GM21381 (cell line): ENCODE data around the gene DRAP1.
"Not testable (repeated sequence)": the region's sequence is repeated elsewhere in the genome, so short reads cannot be mapped to it uniquely, and the experiment has no call there.

ENCODE experiments used
- ATAC-seq: cut with Tn5 transposase; IDR thresholded peaks from one replicate; pipeline ENCODE4 v1.9.1; 2021; ENCODE audit warnings: mild to moderate bottlenecking, moderate library complexity; ENCODE audit not compliant: unreplicated experiment

DRAP1 gene

DNA sequence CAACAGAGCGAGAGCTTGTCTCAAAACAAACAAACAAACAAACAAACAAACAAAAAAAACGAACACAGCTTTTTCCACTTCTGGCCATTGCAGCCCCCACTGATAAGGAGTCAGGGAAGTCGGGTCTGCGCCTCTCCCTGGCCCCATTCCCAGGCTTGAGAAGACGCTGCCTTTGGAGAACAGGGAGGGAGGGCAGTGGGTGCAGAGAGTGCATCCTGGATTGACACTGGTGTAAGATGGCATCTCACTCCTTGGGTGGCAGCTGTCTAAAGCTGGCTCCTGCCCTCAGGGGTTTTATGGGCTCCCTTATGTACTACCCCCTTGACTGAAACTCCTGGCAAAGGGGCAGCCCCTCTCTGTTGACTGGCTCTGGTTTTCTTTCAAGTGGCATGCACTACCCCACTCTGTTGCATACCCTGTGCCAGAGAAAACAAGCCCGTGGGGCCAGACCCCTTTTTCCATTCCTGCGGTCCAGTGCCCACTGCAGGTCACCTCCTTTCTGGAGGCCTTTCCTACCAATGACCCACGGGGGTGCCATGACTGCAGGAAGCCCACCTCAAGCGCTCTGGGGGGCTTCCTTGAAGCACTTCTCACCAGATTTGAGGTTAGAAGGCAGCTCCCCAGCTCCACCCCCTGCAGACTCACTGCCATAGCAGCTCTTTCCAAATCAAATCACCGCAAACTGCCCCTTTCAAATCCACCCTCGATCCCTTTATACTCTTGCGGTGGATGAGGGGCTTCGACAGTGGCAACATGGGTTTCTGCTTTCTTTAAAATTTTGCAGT is 12.7 kb downstream of the DRAP1 start:
- ATAC-seq: no peak

DNA sequence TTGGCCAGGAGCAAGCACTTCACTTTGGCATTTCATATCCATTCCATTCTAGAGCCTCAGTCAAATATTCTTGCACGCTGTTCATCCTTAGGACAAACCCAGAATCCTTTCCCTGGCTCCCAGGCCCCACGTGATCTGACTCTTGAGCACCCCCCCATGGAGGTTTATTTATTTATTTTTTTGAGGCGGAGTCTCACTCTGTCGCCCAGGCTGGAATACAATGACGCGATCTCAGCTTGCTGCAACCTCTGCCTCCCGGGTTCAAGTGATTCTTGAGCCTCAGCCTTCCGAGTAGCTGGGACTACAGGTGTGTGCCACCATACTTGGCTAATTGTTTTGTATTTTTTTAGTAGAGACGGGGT is 13.3 kb downstream of the DRAP1 start:
- no peak for ATAC-seq

DNA sequence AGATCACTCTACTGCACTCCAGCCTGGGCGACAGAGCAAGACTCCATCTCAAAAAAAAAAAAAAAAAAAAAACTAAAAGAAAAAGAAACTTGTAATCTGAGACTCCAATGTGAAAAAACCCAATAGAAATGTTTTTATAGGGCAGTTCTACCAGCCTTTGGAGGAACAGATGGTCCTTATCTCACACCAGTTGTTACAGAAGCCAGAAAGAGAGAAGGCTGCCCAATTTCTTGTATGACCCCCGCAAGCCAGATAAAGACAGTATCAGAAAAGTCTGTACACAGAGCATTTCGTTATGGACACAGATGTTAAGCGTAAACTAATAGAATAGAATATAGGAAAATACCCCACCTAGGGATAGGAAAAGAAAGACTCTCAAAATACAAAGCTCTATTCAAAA is 14.8 kb downstream of the DRAP1 start:
- ATAC-seq: no peak

DNA sequence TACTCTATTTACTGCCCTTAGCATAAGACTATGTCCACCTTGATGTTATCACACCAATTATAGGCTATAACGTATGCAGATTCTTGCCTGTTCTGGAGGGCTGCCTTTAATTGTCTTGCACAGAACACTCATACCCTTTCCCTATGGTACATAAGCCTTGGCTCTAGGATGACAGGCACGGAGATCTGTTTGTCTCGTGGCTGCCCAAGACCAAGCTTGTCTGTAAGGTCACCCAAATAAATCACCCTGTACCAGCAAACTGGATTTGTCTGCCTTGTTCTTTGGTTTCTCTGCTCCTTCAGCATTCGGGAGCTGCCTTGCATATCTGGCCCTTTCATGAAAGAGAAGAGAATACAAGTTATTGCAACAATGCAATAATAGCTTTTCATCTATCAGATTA is 18.5 kb downstream of the DRAP1 start:
- no peak for ATAC-seq

DNA sequence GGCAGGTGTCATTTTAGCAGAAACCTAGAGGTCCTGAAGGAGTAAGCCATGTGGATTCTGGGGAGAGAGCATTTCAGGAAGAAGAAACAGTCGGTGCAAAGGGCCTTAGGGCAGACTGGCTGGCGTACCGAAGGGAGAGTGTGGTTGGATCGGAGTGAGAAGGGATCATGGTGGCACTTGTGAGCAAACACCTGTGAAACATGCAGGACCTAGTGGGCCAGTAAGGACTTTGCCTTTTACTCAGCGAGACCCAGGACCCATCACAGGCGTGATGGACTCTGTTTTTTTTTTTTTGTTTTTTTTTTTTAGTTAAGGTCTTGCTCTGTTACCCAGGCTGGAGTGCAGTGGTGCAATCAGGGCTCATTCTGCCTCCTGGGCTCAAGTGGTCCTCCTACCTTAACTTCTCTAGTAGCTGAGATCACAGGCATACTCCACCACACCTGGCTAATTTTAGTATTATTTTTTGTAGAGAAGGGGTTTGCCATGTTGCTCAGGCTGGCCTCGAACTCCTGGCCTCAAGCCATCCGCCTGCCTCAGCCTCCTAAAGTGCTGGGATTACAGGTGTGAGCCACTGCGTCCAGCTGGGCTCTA is 22.6 kb downstream of the DRAP1 start:
- no peak for ATAC-seq

DNA sequence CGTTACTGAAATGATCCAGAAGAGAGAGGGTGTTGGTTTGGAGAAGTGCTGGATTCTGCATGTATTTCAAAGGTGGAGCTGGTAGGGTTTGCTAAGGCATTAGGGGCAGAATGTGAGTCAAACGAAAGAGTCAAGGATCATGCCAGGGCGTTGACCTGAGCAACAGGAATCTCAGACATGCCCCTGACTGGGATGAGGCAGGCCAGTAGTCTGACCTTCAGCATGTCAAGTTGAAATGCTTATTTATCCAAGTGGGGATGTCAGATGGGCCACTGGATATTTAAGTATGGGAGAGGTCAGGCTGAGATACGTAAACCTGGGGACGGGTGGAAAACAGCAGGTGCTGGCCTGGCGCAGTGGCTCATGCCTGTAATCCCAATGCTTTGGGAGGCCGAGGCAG is 23.3 kb downstream of the DRAP1 start:
- no peak for ATAC-seq

DNA sequence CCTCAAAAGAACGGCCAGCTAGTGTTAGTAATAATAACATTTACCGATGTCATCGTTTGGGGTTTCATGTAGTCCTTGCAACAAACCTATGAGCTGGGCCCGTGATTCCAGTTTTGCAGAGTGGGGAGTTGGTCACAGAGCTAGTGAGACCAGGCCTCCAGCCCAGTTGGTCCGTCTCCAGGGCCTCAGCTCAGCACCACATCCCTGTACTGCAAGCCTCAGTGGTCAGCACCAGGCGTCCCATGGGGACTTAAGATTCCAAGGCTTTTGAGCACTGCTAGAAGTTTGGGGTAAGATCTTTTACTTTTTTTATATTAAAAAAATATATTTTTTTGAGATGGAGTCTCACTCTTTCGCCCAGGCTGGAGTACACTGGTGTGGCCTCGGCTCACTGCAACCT is 25.0 kb downstream of the DRAP1 start:
- no peak for ATAC-seq

DNA sequence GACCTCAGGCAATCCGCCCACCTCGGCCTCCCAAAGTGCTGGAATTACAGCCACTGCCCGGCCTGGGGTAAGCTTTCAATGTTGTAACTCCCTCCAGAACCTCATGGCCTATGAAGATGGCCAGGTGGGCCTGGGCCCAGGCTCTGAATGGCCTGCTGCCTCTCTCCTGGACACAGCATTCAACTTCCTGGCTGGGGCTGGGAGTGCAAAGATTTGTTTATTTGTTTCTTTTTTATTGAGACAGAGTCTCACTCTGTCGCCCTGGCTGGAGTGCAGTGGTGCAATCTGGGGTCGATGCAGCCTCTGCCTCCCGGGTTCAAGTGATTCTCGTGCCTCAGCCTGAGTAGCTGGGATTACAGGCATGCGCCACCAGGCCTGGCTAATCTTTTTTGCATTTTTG is 25.5 kb downstream of the DRAP1 start:
- ATAC-seq: no peak

DNA sequence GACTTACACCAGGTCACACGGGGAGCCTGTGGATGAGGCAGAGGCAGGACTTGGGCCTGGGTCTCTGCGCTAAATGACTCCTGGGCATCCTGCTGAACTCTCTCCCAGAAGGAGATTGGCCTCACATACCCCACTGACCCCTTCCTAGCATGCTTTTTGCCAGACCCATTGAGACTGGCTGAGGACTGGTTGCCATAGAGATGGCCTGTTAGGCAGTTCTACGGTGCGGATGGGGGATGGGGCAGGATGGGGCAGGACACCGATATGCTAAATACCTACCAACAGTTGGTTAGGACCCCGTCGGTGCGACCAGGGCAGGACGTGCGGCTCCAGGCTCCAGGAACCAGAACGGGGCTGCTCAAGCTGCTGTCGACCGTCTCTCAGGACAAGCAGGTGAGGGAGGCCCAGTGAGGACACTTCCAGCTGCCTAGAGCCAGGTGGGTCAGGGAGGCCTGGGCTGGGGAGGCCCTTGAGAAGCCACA is 26.2 kb downstream of the DRAP1 start, which contains the start of gene TSGA10IP:
Gene TSGA10IP, plus strand, starts transcription at position 51 of the 482 bp plus-strand sequence. Its CDS starts 196 bp downstream, at position 247.
- no peak for ATAC-seq

DNA sequence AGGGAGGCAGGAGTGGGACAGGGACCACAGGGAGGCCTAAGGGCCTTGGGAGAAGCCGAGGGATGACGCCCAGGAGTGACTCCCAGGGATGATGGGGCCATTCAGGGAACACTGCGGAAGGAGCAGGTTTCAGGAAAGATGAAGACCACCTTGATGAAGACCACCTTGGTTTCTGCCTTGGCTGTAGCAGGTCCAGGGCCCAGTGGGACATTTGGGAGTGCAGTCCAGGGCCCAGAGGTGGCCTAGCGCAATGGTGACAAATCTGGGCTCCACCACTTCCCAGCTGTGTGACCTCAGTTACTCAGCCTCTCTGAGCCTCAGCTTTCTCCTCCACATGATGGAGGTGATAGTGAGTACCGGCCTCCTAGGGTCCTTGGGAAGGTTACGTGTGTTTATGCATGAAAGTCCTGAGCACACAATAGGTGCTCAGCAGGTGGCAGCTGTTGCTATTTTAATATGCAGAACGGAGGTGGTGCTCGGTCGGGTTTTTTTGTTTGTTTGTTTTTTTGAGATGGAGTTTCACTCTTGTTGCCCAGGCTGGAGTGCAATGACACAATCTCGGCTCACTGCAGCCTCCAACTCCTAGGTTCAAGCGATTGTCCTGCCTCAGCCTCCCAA is 26.8 kb downstream of the DRAP1 start:
- ATAC-seq: no peak

DNA sequence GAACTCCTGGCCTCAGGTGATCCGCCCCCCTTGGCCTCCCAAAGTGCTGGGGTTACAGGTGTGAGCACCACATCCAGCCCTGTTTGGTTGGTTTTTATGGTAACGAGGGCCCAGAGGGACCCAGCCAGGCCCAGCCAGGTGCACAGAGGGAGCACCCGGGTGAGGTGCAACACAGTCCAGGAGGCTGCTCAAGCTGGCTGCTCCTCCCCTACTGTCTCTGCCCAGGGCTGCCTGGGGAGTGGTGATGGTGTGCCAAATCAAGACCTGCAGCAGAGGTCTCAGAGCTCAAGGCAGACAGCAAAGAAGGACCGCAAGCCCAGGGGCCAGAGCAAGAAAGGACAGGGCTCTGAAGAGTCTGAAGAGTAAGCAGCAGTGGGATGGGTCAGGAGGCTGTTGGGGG is 27.4 kb downstream of the DRAP1 start:
- ATAC-seq: no peak

DNA sequence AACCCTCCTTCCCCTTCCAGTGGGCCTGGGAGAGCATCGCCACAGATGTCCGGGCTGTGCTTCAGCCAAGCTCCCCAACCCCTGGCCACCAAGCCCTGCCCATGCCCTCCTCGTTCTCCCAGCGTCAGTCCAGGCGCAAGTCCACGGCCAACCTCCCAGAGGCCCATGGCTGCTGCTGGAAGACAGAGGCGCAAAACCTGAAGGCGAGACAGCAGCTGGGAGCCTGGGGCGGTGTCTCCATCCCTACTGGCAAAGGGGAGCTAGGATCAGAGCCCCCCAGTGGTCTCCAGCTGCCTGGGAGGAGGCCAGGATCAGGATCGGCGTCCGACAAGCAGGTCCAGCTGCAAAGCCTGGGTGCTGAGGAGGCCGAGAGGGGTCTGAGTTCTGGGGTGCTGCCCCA is 27.9 kb downstream of the DRAP1 start:
- no peak for ATAC-seq

DNA sequence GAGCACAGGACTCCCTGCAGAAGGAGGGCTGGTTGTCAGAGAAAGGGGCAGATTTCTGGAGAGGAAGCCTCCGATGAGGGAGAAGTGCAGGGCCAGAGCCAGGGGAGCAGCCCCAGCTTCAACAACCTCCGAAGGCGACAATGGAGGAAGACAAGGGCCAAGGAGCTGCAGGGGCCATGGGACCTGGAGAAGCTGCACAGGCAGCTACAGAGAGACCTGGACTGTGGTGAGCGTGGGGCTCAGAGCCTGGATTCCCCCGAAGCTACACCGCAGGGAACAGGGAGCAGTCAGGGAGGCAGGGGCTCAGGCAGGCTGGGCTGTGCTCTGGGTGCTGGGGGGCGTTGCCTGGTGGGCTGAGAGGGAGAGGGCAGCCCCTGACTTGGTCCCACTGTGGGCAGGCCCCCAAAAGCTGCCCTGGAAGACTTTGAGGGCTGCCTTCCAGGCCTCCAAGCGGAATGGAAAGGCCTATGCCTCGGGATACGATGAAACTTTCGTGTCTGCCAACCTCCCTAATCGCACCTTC is 28.4 kb downstream of the DRAP1 start:
- no peak for ATAC-seq

DNA sequence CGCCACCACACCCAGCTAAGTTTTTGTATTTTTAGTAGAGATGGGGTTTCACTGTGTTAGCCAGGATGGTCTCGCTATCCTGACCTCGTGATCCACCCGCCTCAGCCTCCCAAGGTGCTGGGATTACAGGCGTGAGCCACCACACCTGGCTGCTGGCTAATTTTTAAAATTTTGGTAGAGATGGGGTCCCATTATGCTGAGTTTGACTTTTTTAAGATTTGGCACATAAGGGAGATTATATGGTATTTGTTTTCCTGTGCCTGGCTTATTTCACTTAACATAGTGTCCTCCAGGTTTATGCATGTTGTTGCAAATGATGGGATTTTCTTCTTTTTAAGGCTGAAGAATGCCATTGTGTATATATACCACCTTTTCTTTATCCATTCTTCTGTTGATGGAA is 31.5 kb downstream of the DRAP1 start:
- not testable (repeated sequence) for ATAC-seq

DNA sequence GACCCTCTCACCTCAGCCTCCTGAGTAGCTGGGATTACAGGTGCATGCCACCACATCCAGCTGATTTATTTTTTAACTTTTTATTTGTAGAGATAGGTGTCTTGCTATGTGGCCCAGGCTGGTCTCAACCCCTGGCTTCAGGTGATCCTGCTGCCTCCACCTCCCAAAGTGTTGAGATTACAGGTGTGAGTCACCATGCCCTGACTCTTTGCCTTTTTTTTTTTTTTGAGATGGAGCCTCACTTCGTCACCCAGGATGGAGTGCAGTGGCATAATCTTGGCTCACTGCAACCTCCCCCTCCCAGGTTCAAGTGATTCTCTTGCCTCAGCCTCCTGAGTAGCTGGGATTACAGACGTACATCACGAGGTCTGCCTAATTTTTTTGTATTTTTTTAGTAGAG is 32.4 kb downstream of the DRAP1 start:
- not testable (repeated sequence) for ATAC-seq

DNA sequence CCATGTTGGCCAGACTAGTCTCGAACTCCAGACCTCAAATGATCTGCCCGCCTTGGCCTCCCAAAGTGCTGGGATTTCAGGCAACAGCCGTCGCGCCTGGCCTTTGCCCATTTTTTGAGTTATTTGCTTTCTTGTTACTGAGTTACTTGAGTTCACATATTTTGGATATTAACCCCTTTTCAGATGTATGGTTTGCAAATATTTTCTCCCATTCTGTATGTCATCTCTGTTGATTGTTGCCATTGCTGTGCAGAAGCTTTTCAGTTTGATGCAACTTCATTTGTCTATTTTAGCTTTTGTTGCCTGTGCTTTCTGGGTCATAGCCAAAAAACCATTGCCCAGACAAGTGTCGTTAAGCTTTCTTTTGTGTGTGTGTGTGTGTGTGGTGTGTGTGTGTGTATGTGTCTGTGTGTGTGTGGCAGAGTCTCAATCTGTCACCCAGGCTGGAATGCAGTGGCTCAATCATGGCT is 32.9 kb downstream of the DRAP1 start:
- no peak for ATAC-seq

DNA sequence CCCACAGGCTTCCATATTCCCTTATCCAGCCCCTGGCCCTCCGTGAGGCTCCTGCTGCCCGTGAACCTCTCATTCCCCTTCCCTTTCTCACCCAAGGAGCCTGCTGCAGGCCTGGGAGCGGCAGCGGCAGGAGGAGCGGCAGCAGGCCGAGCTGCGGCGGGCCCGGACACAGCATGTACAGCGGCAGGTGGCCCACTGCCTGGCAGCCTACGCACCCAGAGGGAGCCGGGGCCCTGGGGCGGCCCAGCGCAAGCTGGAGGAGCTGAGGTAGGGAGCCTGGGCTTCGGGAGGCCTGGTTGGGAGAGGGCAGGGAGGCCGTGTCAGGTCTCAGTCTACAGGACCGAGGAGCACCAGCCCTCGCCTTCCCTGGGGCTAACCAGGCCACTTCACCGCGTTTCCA is 34.2 kb downstream of the DRAP1 start:
- ATAC-seq: no peak

DNA sequence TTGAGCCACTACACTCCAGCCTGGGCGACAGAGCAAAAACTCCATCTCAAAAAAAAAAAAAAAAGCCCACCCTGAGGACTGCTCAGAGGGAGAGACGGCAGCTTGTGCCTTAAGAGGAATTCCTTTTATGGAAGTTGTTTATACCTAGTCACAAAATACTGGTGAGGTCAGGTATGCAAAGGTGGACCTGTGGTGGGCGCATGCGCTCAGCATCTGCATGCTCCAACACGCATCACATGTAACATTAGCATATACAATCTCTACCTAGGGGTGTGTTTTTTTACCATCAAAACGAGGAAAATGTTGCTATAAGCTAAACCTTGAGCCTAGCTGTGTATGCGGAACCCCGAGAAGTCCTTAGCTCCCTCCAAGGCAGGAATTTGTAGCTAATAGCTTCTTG is 35.5 kb downstream of the DRAP1 start:
- ATAC-seq: no peak

DNA sequence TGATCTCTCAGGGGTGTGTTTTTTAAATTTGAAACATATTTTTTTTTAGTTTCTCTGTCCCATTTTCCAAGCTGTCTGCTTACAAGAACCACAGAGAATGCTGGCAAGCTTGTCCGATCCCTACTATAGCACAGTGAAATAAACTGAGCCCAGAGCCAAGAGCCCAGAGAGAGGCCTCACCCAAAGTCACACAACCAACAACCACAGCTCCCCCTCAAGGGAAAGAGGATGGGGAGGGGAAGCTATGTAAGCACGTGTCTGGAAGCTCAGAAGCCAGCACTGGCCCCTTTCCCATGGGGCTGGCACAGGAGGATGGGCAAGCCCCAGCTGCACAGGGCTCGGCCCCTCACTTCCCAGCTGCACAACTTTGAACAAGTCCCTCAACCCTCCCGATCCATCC is 39.1 kb downstream of the DRAP1 start:
- ATAC-seq: no peak

DNA sequence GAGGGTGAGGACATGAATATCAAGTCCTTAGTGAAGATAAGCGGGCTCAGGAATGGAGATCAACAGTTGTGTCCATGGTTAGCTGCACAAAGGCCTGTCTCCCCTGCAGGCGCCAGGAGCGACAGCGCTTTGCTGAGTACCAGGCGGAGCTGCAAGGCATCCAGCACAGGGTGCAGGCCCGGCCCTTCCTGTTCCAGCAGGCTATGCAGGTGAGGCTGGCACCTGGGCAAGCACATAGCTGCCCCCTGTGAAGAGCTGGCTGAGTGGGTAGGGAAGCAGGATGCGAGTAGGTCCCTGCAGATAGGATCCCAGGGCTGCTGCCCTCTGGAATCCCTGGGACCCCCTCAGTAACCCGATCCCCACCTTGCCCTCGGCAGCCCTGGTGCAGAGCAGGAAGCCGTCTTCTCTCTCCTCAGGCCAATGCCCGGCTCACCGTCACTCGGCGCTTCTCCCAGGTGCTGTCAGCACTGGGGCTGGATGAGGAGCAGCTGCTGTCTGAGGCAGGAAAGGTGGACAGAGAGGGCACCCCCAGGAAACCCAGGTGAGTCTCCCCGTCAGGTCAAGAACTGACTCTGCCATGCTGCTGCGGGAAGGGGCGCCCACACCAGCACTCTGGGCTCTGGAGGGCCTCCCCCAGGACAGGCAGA is 39.7 kb downstream of the DRAP1 start:
- no peak for ATAC-seq

DNA sequence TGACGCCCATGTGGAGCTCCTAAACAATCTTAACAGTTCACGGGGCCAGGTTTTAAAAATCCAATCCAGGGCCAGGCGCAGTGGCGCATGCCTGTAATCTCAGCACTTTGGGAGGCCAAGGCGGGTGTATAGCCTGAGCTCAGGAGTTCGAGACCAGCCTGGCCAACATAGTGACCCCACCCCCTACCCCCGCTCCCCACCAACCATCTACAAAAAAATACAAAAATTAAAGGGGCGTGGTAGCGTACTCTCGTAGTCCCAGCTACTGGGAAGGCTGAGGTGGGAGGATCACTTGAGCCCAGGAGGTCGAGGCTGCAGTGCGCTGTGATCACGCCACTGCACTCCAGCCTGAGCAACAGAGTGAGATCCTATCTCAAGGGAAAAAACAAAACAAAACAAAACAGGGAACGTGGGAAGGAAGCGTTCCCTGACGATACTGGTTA is 41.6 kb downstream of the DRAP1 start:
- no peak for ATAC-seq
